ENCODE measurements around the gene KCTD6. TPM values are rescaled to one million over a fixed set of nuclear protein-coding genes. Genes with fewer than 3 reads are reported as not detected.
A peak's percentile ranks its signal among the peaks of the same experiment; 100 is the strongest.

Gene KCTD6
- total RNA-seq, 1 donor from 2014 or later, result 13.7 TPM

DNA sequence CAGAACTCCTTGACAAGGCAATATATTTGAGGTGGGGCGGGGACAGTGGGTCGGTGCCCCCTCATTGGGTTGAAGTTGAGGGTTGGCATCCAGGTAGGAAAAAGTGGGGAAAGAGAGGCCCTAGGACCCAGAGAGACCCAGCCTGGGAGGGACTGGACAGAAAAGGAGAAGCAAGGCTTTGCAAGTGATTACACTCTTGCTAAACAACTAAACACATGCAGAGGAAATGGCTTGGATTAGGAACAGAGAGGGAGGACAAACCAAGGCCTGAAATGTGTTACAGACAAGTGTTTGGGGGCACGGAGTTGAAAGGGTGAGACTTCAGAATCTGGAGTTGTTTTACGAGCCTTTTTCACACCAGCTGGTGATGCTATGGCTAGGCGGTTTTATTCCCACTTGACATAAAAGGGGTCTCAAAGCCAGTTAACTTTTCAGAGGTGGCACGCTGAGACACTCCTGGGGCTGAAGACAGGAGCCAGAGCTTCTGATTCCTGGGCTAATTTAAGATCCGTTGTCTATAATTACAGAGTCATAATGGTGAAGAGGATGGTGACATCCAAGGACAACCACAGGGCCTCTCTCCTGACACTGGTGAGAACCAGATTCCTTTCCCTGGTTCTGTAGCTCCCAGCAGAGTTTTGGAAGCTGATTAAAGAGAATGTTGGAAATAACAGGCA is 7.7 kb upstream of the KCTD6 start:
- DNase-seq (ENCODE audit: low spot score) (no peak), ATAC-seq (no peak)
- intact Hi-C loops (cut with DNase I), result no loop called here

GRCh38 chr3:58484722-58485069 is 7.2 kb upstream of the KCTD6 start:
- ATAC-seq (no peak), DNase-seq (ENCODE audit: low spot score) (no peak)
- intact Hi-C loops (cut with DNase I), result no loop called here

- intact Hi-C loops (cut with DNase I), result no loop called here
- ATAC-seq (no peak), DNase-seq (ENCODE audit: low spot score) (no peak)
Observed at GRCh38 chr3:58485801-58486435, 6.0 kb upstream of the KCTD6 start.

DNA sequence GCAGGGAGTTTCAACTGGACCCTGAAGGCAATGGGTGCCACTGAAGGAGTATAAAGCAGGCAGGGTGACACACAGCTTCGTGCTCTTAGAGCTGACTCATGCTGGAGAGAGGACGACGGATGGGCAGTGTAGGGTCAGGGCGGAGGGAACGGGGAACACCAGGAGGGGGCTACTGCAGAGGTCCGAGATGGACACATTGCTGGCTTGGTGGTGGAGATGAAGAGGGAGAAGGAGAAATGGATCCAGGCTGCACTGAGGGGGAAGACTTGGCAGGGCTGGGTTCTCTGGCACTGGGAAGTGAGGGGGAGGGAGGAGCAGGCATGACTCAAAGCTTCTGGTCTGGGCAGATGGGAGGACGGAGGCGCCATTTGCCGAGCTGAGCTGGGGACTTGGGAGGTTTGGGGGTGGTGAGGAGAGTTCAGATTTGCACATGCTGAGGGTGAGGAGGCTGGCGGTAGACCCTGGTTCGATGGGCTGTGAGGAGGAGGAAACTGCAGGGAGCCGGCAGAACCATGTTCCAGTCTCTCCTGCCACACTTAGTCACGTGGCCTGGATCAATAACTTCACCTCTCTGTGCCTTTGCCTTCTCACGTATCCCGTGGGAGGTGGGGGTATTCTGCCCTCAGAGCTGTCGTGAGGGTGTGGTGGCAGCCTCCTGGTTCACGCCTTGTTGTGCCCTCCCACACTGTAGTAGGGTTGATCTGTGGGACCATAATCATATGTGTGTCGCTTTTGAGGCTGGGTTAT is 4.6 kb upstream of the KCTD6 start:
- DNase-seq (ENCODE audit: low spot score) (no peak), ATAC-seq (no peak)
- intact Hi-C loops (cut with DNase I), result no loop called here

DNA sequence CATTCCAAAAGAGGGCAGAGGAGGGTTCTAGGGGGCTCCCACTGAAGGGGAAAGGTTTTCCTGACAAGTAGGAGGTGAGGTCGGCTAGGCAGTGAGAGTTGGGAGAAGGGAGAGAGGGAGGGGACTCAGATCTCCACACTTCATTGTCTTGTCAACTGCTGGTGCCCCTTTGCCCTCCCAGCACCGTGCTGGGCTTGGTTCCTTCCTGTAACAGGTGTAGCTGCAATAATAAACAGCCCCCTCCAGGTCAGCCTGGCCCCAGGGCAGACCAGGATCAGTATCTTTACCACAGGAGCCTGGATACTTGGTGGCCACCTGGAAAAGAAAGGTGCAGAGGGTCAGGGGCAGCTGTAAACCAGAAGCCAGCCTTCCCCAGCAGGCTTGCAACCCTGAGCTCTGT is 2.9 kb upstream of the KCTD6 start:
- no peak for ATAC-seq
- intact Hi-C loops (cut with DNase I), result no loop called here
- DNase-seq (ENCODE audit: low spot score), result no peak

- intact Hi-C loops (cut with DNase I), result no loop called here
- DNase-seq (ENCODE audit: low spot score) (peak; percentile 71), ATAC-seq (peak; percentile 29)
Observed at GRCh38 chr3:58490860-58491501, 915 bp upstream of the KCTD6 start.

- no peak for DNase-seq (ENCODE audit: low spot score)
- intact Hi-C loops (cut with DNase I), result no loop called here
- no peak for ATAC-seq
Observed at GRCh38 chr3:58492494-58492905, 604 bp downstream of the KCTD6 start.

GRCh38 chr3:58494107-58494506 is 2.2 kb downstream of the KCTD6 start:
- ATAC-seq (no peak), DNase-seq (ENCODE audit: low spot score) (no peak)
- intact Hi-C loops (cut with DNase I), result no loop called here

GRCh38 chr3:58495101-58495500 is 3.2 kb downstream of the KCTD6 start:
- ATAC-seq (no peak), DNase-seq (ENCODE audit: low spot score) (no peak)
- intact Hi-C loops (cut with DNase I), result no loop called here

DNA sequence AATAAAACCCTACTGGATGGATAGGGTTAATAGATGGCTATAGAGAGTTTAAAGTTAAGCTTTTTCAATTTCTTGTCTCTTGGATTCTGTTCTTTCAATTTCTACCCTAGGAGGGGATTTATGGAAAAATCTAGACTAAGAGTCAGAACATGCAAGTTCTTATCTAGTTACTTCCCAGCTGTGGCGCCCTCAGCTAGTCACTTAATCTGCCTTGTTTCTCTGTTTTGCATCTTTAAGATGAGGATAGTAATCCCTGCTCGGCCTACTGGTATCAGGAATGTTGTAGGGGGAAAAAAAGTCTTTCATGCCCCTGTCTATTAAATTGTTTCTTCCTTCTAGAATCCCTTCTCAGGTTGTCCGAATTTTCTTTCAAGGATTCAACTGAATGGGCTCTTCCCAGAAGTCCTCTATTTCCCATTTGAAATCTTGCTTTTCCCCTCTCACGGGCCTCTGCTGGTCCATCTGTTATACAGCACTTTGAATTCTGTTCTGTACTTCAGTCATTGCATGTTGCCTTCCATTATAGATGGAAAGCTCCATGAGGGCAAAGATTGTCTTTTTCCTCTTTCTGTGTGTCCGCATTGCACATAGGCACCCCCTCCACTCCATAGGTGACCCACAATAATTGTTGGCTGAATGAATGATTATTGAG is 4.4 kb downstream of the KCTD6 start:
- intact Hi-C loops (cut with DNase I), result no loop called here
- ATAC-seq (no peak), DNase-seq (ENCODE audit: low spot score) (no peak)

GRCh38 chr3:58497097-58497496 is 5.2 kb downstream of the KCTD6 start:
- DNase-seq (ENCODE audit: low spot score) (no peak), ATAC-seq (peak; percentile 71)
- intact Hi-C loops (cut with DNase I), result no loop called here

- no peak for DNase-seq (ENCODE audit: low spot score)
- no peak for ATAC-seq
- intact Hi-C loops (cut with DNase I), result no loop called here
Observed at GRCh38 chr3:58502872-58503271, 11.0 kb downstream of the KCTD6 start.

- DNase-seq (ENCODE audit: low spot score), result no peak
- intact Hi-C loops (cut with DNase I), result no loop called here
- no peak for ATAC-seq
Observed at GRCh38 chr3:58507356-58508078, 15.6 kb downstream of the KCTD6 start.

GRCh38 chr3:58508437-58508836 is 16.5 kb downstream of the KCTD6 start:
- ATAC-seq (no peak), DNase-seq (ENCODE audit: low spot score) (no peak)
- intact Hi-C loops (cut with DNase I), result no loop called here

GRCh38 chr3:58514405-58514804 is 22.5 kb downstream of the KCTD6 start:
- intact Hi-C loops (cut with DNase I), result no loop called here
- ATAC-seq, result no peak
- no peak for DNase-seq (ENCODE audit: low spot score)

GRCh38 chr3:58518291-58518789 is 26.4 kb downstream of the KCTD6 start:
- DNase-seq (ENCODE audit: low spot score) (no peak), ATAC-seq (no peak)
- intact Hi-C loops (cut with DNase I), result no loop called here

GRCh38 chr3:58519668-58520402 is 27.9 kb downstream of the KCTD6 start:
- ATAC-seq, result no peak
- no peak for DNase-seq (ENCODE audit: low spot score)
- intact Hi-C loops (cut with DNase I), result no loop called here
